Ovary (tissue), 9 donors: ENCODE measurements around the gene NHSL2. TPM values are rescaled to one million over a fixed set of nuclear protein-coding genes. Genes with fewer than 3 reads are reported as not detected.

ENCODE experiments used
- DNase-seq, 5 donors: peaks; one replicate each; pipeline ENCODE4 v3.0.0-alpha.2; 2019 to 2020
- H3K27ac ChIP-seq, 2 donors: fragments of 200-600 bp; one replicate each; pipeline versions ENCODE4 v1.5.1 to v1.8.0; 2019 to 2022
- H3K27me3 ChIP-seq: fragments of 200-600 bp; one replicate; pipeline ENCODE4 v1.8.0; 2022
- H3K36me3 ChIP-seq: fragments of 200-600 bp; sonication (generic); one replicate; pipeline ENCODE4 v1.5.1; 2019
- H3K4me1 ChIP-seq: one replicate; pipeline ENCODE4 v1.8.1; 2013; ENCODE audit warnings: mild to moderate bottlenecking, moderate library complexity; ENCODE audit not compliant: insufficient read depth
- H3K4me3 ChIP-seq: fragments of 200-600 bp; sonication (generic); one replicate; pipeline ENCODE4 v1.5.1; 2017
- H3K9me3 ChIP-seq, 2 donors: fragments of 200-600 bp in 1 of 2; sonication (generic) in 1 of 2; one replicate each; pipeline versions ENCODE4 v1.5.1 to v1.8.1; 2013 to 2019; ENCODE audit warnings: mild to moderate bottlenecking in 1 of 2, moderate library complexity in 1 of 2
- CTCF ChIP-seq, 3 donors: fragments of 450-650 bp in 2 of 3; fragments of 200-600 bp in 1 of 3; IDR thresholded peaks; one replicate each; pipeline versions ENCODE4 v1.5.1 to v1.8.0; 2016 to 2022; ENCODE audit warnings: antibody characterized with exemption in 3 of 3, mild to moderate bottlenecking in 1 of 3
- EP300 ChIP-seq: sonication (generic); formaldehyde crosslinking; IDR thresholded peaks from one replicate; pipeline ENCODE4 v1.6.1; 2017; ENCODE audit warnings: antibody characterized with exemption
- POLR2A ChIP-seq: fragments of 450-650 bp; IDR thresholded peaks from one replicate; pipeline ENCODE4 v1.6.1; 2017; ENCODE audit warnings: antibody characterized with exemption, mild to moderate bottlenecking, moderate library complexity
- WGBS, 3 donors: extraction: QIAGEN DNeasy Blood & Tissue Kit in 1 of 3; methylation state at CpG; one replicate each; pipeline versions ENCODE4 v1.1.5 to v1.1.7; 2013 to 2017; 5-methylcytosine and 5-hydroxymethylcytosine counted together
- intact Hi-C, 4 donors: fragments of 100-400 bp; cut with DNase I; formaldehyde crosslinking; loops; one replicate each; pipeline versions ENCODE4 v1.11.0 to v1.15.1; 2022 to 2023
- polyA plus RNA-seq, 2 donors: library from polyadenylated mRNA; stranded (reverse); fragments of 200-250 nt in 1 of 2; fragments of 350-450 nt in 1 of 2; fragmentation: Illumina TruSeq in 1 of 2; extraction: RNeasy Lipid Tissue Mini Kit (QIAGEN cat#74804) in 1 of 2; gene quantifications; one replicate each; pipeline ENCODE4 v1.2.3, GENCODE V29; 2013 to 2014
- total RNA-seq, 7 donors: library from RNA; depleted of rRNA in 2 of 7; stranded (reverse); fragments of >200 nt in 2 of 7; fragmentation: NEBNext Ultra II Directional in 3 of 7; extraction: Animal tissue kit (Norgen Biotek cat#: 25700) in 3 of 7; gene quantifications; one replicate each; pipeline versions ENCODE4 v1.1.0 to v1.2.4, GENCODE V29; 2016 to 2023
- donor health status: DM: no; HTN: no; CAD: no; lungs with moderate emphysema.
- donor health status: DM: no; HTN: no; CAD: no.
- donor health status: Bipolar disorder and iron deficiency.
- donor health status: DM: yes; HTN: yes; CAD: no.
- donor health status: DM: no; HTN: no; CAD: no.
- donor health status: DM: yes; HTN: yes; CAD: no.

NHSL2 gene
- total and polyA plus RNA-seq, 9 donors, result 1.2 to 9.2 (median 4.4) TPM

- Histone ChIP-seq H3K27ac (no peak overlapping the region), H3K9me3 (peaks cover 0 to 5% of the 10 kb centered on the region in 2 donors), H3K36me3 (no peaks in the 10 kb centered on the region), H3K4me1 (no peaks in the 10 kb centered on the region), H3K27me3 (no peaks in the 10 kb centered on the region), H3K4me3 (no peak overlapping the region)
- DNase-seq, result no peak
- 71 to 90% (median 73%) methylated on average over 2 of the region's 2 CpGs for whole genome bisulfite sequencing, 3 donors
- intact Hi-C loops, result no loop called here
- TF ChIP-seq EP300 (no peak), CTCF (IDR thresholded peaks at IDR 0.05) (no peak), POLR2A (no peak)
These were observed 18.2 kb downstream of the NHSL2 start for GRCh38 chrX:71928856-71929255.

- intact Hi-C loops, result no loop called here
- H3K4me3 ChIP-seq, result no peak overlapping the region
- H3K27ac ChIP-seq, result no peak overlapping the region
- peaks cover 0 to 5% of the 10 kb centered on the region in 2 donors for H3K9me3 ChIP-seq
- no peaks in the 10 kb centered on the region for H3K36me3 ChIP-seq
- TF ChIP-seq EP300, result no peak
- TF ChIP-seq POLR2A, result no peak
- TF ChIP-seq CTCF (IDR thresholded peaks at IDR 0.05), result no peak
- 74 to 79% (median 77%) methylated on average over 1 of the region's 1 CpG for WGBS, 3 donors
- H3K27me3 ChIP-seq, result no peaks in the 10 kb centered on the region
- no peak for DNase-seq
- H3K4me1 ChIP-seq, result no peaks in the 10 kb centered on the region
These were observed 19.7 kb downstream of the NHSL2 start for GRCh38 chrX:71930298-71930697.

- peak in 3 of 5 donors; percentile 15 to 48 (median 38) for DNase-seq
- Histone ChIP-seq H3K36me3 (no peaks in the 10 kb centered on the region), H3K9me3 (no peaks in the 10 kb centered on the region), H3K27me3 (no peaks in the 10 kb centered on the region), H3K4me3 (no peak overlapping the region), H3K4me1 (no peaks in the 10 kb centered on the region), H3K27ac (no peak overlapping the region)
- TF ChIP-seq POLR2A (no peak), CTCF (IDR thresholded peaks at IDR 0.05) (no peak), EP300 (no peak)
- intact Hi-C loops, result no loop called here
- 32 to 54% (median 42%) methylated on average over 3 of the region's 3 CpGs for whole genome bisulfite sequencing, 3 donors
These were observed 24.8 kb downstream of the NHSL2 start for GRCh38 chrX:71935476-71935875.

- intact Hi-C loops, result no loop called here
- 29 to 52% (median 49%) methylated on average over 1 of the region's 1 CpG for WGBS, 3 donors
- no peak for DNase-seq
- TF ChIP-seq POLR2A, result no peak
- no peak for TF ChIP-seq CTCF (IDR thresholded peaks at IDR 0.05)
- Histone ChIP-seq H3K9me3 (no peaks in the 10 kb centered on the region), H3K36me3 (no peaks in the 10 kb centered on the region), H3K4me3 (no peak overlapping the region), H3K4me1 (no peaks in the 10 kb centered on the region), H3K27ac (no peak overlapping the region), H3K27me3 (no peaks in the 10 kb centered on the region)
These were observed 26.0 kb downstream of the NHSL2 start for GRCh38 chrX:71936632-71937031.

- Histone ChIP-seq H3K36me3 (no peaks in the 10 kb centered on the region), H3K4me3 (no peak overlapping the region), H3K27ac (no peak overlapping the region), H3K4me1 (no peaks in the 10 kb centered on the region), H3K9me3 (no peaks in the 10 kb centered on the region), H3K27me3 (no peaks in the 10 kb centered on the region)
- no peak for DNase-seq
- TF ChIP-seq POLR2A (no peak), EP300 (no peak), CTCF (IDR thresholded peaks at IDR 0.05) (no peak)
- WGBS, 3 donors, result 62 to 80% (median 63%) methylated on average over 5 of the region's 5 CpGs
- intact Hi-C loops, result no loop called here
These were observed 27.7 kb downstream of the NHSL2 start for GRCh38 chrX:71938371-71938770.
